ENCODE results near the gene PRRT1.
A peak's percentile ranks its signal among the peaks of the same experiment; 100 is the strongest.

Gene PRRT1

GRCh38 chr6:32191696-32192607, 40.2 kb upstream of the PRRT1 start:
- 93% methylated on average over 12 of the region's 15 CpGs for WGBS
- no peak overlapping the region for H3K4me2 ChIP-seq (ENCODE audit: low read length, poor library complexity, severe bottlenecking)

GRCh38 chr6:32190911-32191677, 39.4 kb upstream of the PRRT1 start:
- Histone ChIP-seq H3K4me1 (ENCODE audit: control insufficient read depth, insufficient read depth, low read depth, low read length) (peaks cover 36% of the 10 kb centered on the region), H3K4me3 (ENCODE audit: insufficient read depth in 1 of 2, low read depth in 1 of 2, low read length in 2 of 2) (peak overlapping the region in 1 of 2 experiments; percentile 85), H3K27me3 (ENCODE audit: control insufficient read depth in 1 of 2, insufficient read depth in 1 of 2, low read length in 2 of 2) (no peaks in the 10 kb centered on the region), H2BK5ac (ENCODE audit: low read depth, low read length, poor library complexity, severe bottlenecking) (no peak overlapping the region), H3K27ac (ENCODE audit: low read length, poor library complexity, severe bottlenecking) (peak overlapping the region; percentile 79), H3K14ac (ENCODE audit: low read length in 2 of 2) (no peak overlapping the region), H2BK120ac (ENCODE audit: low read depth, low read length) (peak overlapping the region; percentile 99), H4K91ac (ENCODE audit: low read length) (peak overlapping the region; percentile 97), H2BK12ac (ENCODE audit: low read length in 2 of 2) (peak overlapping the region; percentile 97 to 98), H2BK15ac (ENCODE audit: low read depth, poor library complexity, severe bottlenecking) (peak overlapping the region; percentile 88), H3K4me2 (ENCODE audit: low read length, poor library complexity, severe bottlenecking) (peak overlapping the region; percentile 83), H4K8ac (ENCODE audit: low read length) (peak overlapping the region; percentile 100), H3K79me1 (replicated peaks; ENCODE audit: low read length, poor library complexity, severe bottlenecking) (peaks cover 14% of the 10 kb centered on the region), H2AK5ac (ENCODE audit: low read length, severe bottlenecking) (peak overlapping the region; percentile 1), H3K18ac (ENCODE audit: low read depth in 1 of 2, low read length in 2 of 2) (peak overlapping the region; percentile 13 to 14), H3K9me3 (ENCODE audit: control insufficient read depth, low read length) (no peaks in the 10 kb centered on the region), H2AFZ (ENCODE audit: low read depth, low read length) (no peak overlapping the region), H3K36me3 (ENCODE audit: control insufficient read depth in 1 of 2, insufficient read depth in 2 of 2, low read depth in 1 of 2, low read length in 2 of 2) (peaks cover 20 to 26% of the 10 kb centered on the region in 2 experiments), H3K9ac (ENCODE audit: low read length) (peak overlapping the region; percentile 95), H3K4ac (ENCODE audit: low read depth in 1 of 2, low read length in 2 of 2) (peak overlapping the region; percentile 81 to 93), H3K23ac (ENCODE audit: low read length in 2 of 2) (peak overlapping the region in 1 of 2 experiments; percentile 3)
- DNase-seq: peak; percentile 11
- WGBS: 91% methylated on average over 6 of the region's 8 CpGs

More at GRCh38 chr6:32191696-32192607, 40.2 kb upstream of the PRRT1 start:
- Histone ChIP-seq H4K91ac (ENCODE audit: low read length) (peak overlapping the region; percentile 97), H2BK120ac (ENCODE audit: low read depth, low read length) (peak overlapping the region; percentile 99), H3K23ac (ENCODE audit: low read length in 2 of 2) (peak overlapping the region in 1 of 2 experiments; percentile 9), H3K36me3 (ENCODE audit: control insufficient read depth in 1 of 2, insufficient read depth in 2 of 2, low read depth in 1 of 2, low read length in 2 of 2) (peaks cover 12 to 18% of the 10 kb centered on the region in 2 experiments), H4K8ac (ENCODE audit: low read length) (peak overlapping the region; percentile 100), H3K9ac (ENCODE audit: low read length) (no peak overlapping the region), H3K27me3 (ENCODE audit: control insufficient read depth in 1 of 2, insufficient read depth in 1 of 2, low read length in 2 of 2) (no peaks in the 10 kb centered on the region), H2BK12ac (ENCODE audit: low read length in 2 of 2) (peak overlapping the region; percentile 97 to 98), H2BK15ac (ENCODE audit: low read depth, poor library complexity, severe bottlenecking) (peak overlapping the region; percentile 88), H3K79me1 (replicated peaks; ENCODE audit: low read length, poor library complexity, severe bottlenecking) (peaks cover 14% of the 10 kb centered on the region), H3K4me3 (ENCODE audit: insufficient read depth in 1 of 2, low read depth in 1 of 2, low read length in 2 of 2) (no peak overlapping the region), H2BK5ac (ENCODE audit: low read depth, low read length, poor library complexity, severe bottlenecking) (no peak overlapping the region), H2AFZ (ENCODE audit: low read depth, low read length) (peak overlapping the region; percentile 36), H3K14ac (ENCODE audit: low read length in 2 of 2) (peak overlapping the region in 1 of 2 experiments; percentile 86), H3K4me1 (ENCODE audit: control insufficient read depth, insufficient read depth, low read depth, low read length) (peaks cover 43% of the 10 kb centered on the region), H3K9me3 (ENCODE audit: control insufficient read depth, low read length) (no peaks in the 10 kb centered on the region), H3K4ac (ENCODE audit: low read depth in 1 of 2, low read length in 2 of 2) (peak overlapping the region; percentile 90 to 98), H3K27ac (ENCODE audit: low read length, poor library complexity, severe bottlenecking) (no peak overlapping the region), H2AK5ac (ENCODE audit: low read length, severe bottlenecking) (peak overlapping the region; percentile 92), H3K18ac (ENCODE audit: low read depth in 1 of 2, low read length in 2 of 2) (peak overlapping the region; percentile 85 to 96)
- DNase-seq: no peak

- Histone ChIP-seq H2BK5ac (ENCODE audit: low read depth, low read length, poor library complexity, severe bottlenecking) (peak within 1 kb of the TSS; percentile 81), H2BK12ac (ENCODE audit: low read length in 2 of 2) (peak within 1 kb of the TSS; percentile 84 to 98), H3K4ac (ENCODE audit: low read depth in 1 of 2, low read length in 2 of 2) (peak within 1 kb of the TSS; percentile 87 to 93), H3K36me3 (ENCODE audit: control insufficient read depth in 1 of 2, insufficient read depth in 2 of 2, low read depth in 1 of 2, low read length in 2 of 2) (peaks cover 24 to 27% of the 10 kb centered on the region in 2 experiments), H3K4me2 (ENCODE audit: low read length, poor library complexity, severe bottlenecking) (peak within 1 kb of the TSS; percentile 83), H3K23ac (ENCODE audit: low read length in 2 of 2) (peak within 1 kb of the TSS in 1 of 2 experiments; percentile 57), H3K14ac (ENCODE audit: low read length in 2 of 2) (peak within 1 kb of the TSS; percentile 87 to 92), H3K27ac (ENCODE audit: low read length, poor library complexity, severe bottlenecking) (peak within 1 kb of the TSS; percentile 79), H2BK15ac (ENCODE audit: low read depth, poor library complexity, severe bottlenecking) (peak within 1 kb of the TSS; percentile 96), H2AK5ac (ENCODE audit: low read length, severe bottlenecking) (peak within 1 kb of the TSS; percentile 84), H3K9me3 (ENCODE audit: control insufficient read depth, low read length) (no peaks in the 10 kb centered on the region), H3K4me1 (ENCODE audit: control insufficient read depth, insufficient read depth, low read depth, low read length) (peaks cover 37% of the 10 kb centered on the region), H3K27me3 (ENCODE audit: control insufficient read depth in 1 of 2, insufficient read depth in 1 of 2, low read length in 2 of 2) (no peaks in the 10 kb centered on the region), H3K79me1 (replicated peaks; ENCODE audit: low read length, poor library complexity, severe bottlenecking) (peaks cover 14% of the 10 kb centered on the region), H2BK120ac (ENCODE audit: low read depth, low read length) (peak within 1 kb of the TSS; percentile 99), H3K18ac (ENCODE audit: low read depth in 1 of 2, low read length in 2 of 2) (peak within 1 kb of the TSS; percentile 96 to 97), H3K4me3 (ENCODE audit: insufficient read depth in 1 of 2, low read depth in 1 of 2, low read length in 2 of 2) (peak within 1 kb of the TSS; percentile 66 to 94), H3K9ac (ENCODE audit: low read length) (peak within 1 kb of the TSS; percentile 95), H4K8ac (ENCODE audit: low read length) (peak within 1 kb of the TSS; percentile 93), H4K91ac (ENCODE audit: low read length) (peak within 1 kb of the TSS; percentile 97), H2AFZ (ENCODE audit: low read depth, low read length) (no peak within 1 kb of the TSS)
- 0% methylated on average over 16 of the region's 23 CpGs for WGBS
- peak; percentile 94 for DNase-seq
Observed at GRCh38 chr6:32190054-32190851, 38.5 kb upstream of the PRRT1 start, which contains the start of gene PBX2. Gene PBX2, minus strand, starts transcription at chr6:32190202. Its CDS starts 287 bp downstream, at chr6:32189915.

Data from mesenchymal stem cell (in vitro differentiated cells and primary cell).